ENCODE data around the gene MLLT1. TPM values are rescaled to one million over a fixed set of nuclear protein-coding genes. Genes with fewer than 3 reads are reported as not detected.
A peak's percentile ranks its signal among the peaks of the same experiment; 100 is the strongest.

MLLT1 gene
- total and polyA plus RNA-seq, 2 donors (not counting 1 experiment from before 2014, with no cell fraction given), result 6.4 to 13.7 TPM

GRCh38 chr19:6241056-6241455 lies 38.7 kb downstream of the MLLT1 start:
- no peak overlapping the region for H3K4me2 ChIP-seq (ENCODE audit: extremely low read depth, insufficient read depth, low read length)
- TF ChIP-seq EZH2 (IDR thresholded peaks at IDR 0.05; ENCODE audit: low read length, missing control alignments), result no peak
- no peak for TF ChIP-seq CTCF (conservative IDR thresholded peaks at IDR 0.05 in 1 of 2, IDR thresholded peaks at IDR 0.05 in 1 of 2; ENCODE audit: low read depth in 1 of 2, low read length in 2 of 2)
- H3K4me1 ChIP-seq (ENCODE audit: control insufficient read depth, extremely low read depth, insufficient read depth, low read length), result peaks cover 9% of the 10 kb centered on the region

GRCh38 chr19:6239871-6240676 lies 39.7 kb downstream of the MLLT1 start:
- H2AFZ ChIP-seq (ENCODE audit: low read length), result no peak overlapping the region
- no peak overlapping the region for H3K27ac ChIP-seq (ENCODE audit: insufficient read depth, low read length)
- no peak overlapping the region for H3K9ac ChIP-seq (ENCODE audit: insufficient read depth, low read length)
- no peak overlapping the region for H3K4me3 ChIP-seq (replicated peaks in 1 of 4; ENCODE audit: control extremely low read depth in 1 of 4, insufficient read depth in 1 of 4, low read depth in 3 of 4, low read length in 4 of 4)
- no peaks in the 10 kb centered on the region for H3K9me3 ChIP-seq (ENCODE audit: control insufficient read depth, insufficient read depth, low read depth, low read length)
- H3K27me3 ChIP-seq (ENCODE audit: control insufficient read depth, insufficient read depth, low read length), result no peaks in the 10 kb centered on the region
- peaks cover 9% of the 10 kb centered on the region for H3K4me1 ChIP-seq (ENCODE audit: control insufficient read depth, extremely low read depth, insufficient read depth, low read length)
- no peak overlapping the region for H3K4me2 ChIP-seq (ENCODE audit: extremely low read depth, insufficient read depth, low read length)
- H3K79me2 ChIP-seq (ENCODE audit: control insufficient read depth, insufficient read depth, low read length), result peaks cover 58% of the 10 kb centered on the region
- TF ChIP-seq CTCF (conservative IDR thresholded peaks at IDR 0.05 in 1 of 2, IDR thresholded peaks at IDR 0.05 in 1 of 2; ENCODE audit: low read depth in 1 of 2, low read length in 2 of 2) (no peak), EZH2 (IDR thresholded peaks at IDR 0.05; ENCODE audit: low read length, missing control alignments) (no peak)
- H3K36me3 ChIP-seq (ENCODE audit: control insufficient read depth, insufficient read depth, low read length), result peaks cover 3% of the 10 kb centered on the region
- DNase-seq (ENCODE audit: low read depth in 2 of 2), result no peak
- no peaks in the 10 kb centered on the region for H4K20me1 ChIP-seq (ENCODE audit: control insufficient read depth, extremely low read depth, insufficient read depth, low read length)

More at GRCh38 chr19:6241056-6241455, 38.7 kb downstream of the MLLT1 start:
- no peaks in the 10 kb centered on the region for H3K27me3 ChIP-seq (ENCODE audit: control insufficient read depth, insufficient read depth, low read length)
- no peak overlapping the region for H3K9ac ChIP-seq (ENCODE audit: insufficient read depth, low read length)
- no peaks in the 10 kb centered on the region for H3K9me3 ChIP-seq (ENCODE audit: control insufficient read depth, insufficient read depth, low read depth, low read length)
- no peak overlapping the region for H2AFZ ChIP-seq (ENCODE audit: low read length)
- no peak overlapping the region for H3K4me3 ChIP-seq (replicated peaks in 1 of 4; ENCODE audit: control extremely low read depth in 1 of 4, insufficient read depth in 1 of 4, low read depth in 3 of 4, low read length in 4 of 4)
- DNase-seq (ENCODE audit: low read depth in 2 of 2), result no peak
- no peaks in the 10 kb centered on the region for H4K20me1 ChIP-seq (ENCODE audit: control insufficient read depth, extremely low read depth, insufficient read depth, low read length)
- H3K79me2 ChIP-seq (ENCODE audit: control insufficient read depth, insufficient read depth, low read length), result peaks cover 53% of the 10 kb centered on the region
- peaks cover 3% of the 10 kb centered on the region for H3K36me3 ChIP-seq (ENCODE audit: control insufficient read depth, insufficient read depth, low read length)
- no peak overlapping the region for H3K27ac ChIP-seq (ENCODE audit: insufficient read depth, low read length)

- H4K20me1 ChIP-seq (ENCODE audit: control insufficient read depth, extremely low read depth, insufficient read depth, low read length), result no peaks in the 10 kb centered on the region
- H3K4me2 ChIP-seq (ENCODE audit: extremely low read depth, insufficient read depth, low read length), result no peak overlapping the region
- H3K36me3 ChIP-seq (ENCODE audit: control insufficient read depth, insufficient read depth, low read length), result peaks cover 3% of the 10 kb centered on the region
- peak in 1 of 2 donors; percentile 60 for DNase-seq (ENCODE audit: low read depth in 2 of 2)
- H3K27me3 ChIP-seq (ENCODE audit: control insufficient read depth, insufficient read depth, low read length), result no peaks in the 10 kb centered on the region
- peaks cover 59% of the 10 kb centered on the region for H3K79me2 ChIP-seq (ENCODE audit: control insufficient read depth, insufficient read depth, low read length)
- H3K4me3 ChIP-seq (replicated peaks in 1 of 4; ENCODE audit: control extremely low read depth in 1 of 4, insufficient read depth in 1 of 4, low read depth in 3 of 4, low read length in 4 of 4), result no peak overlapping the region
- peak overlapping the region; percentile 71 for H3K27ac ChIP-seq (ENCODE audit: insufficient read depth, low read length)
- no peak for TF ChIP-seq CTCF (conservative IDR thresholded peaks at IDR 0.05 in 1 of 2, IDR thresholded peaks at IDR 0.05 in 1 of 2; ENCODE audit: low read depth in 1 of 2, low read length in 2 of 2)
- TF ChIP-seq EZH2 (IDR thresholded peaks at IDR 0.05; ENCODE audit: low read length, missing control alignments), result no peak
- H3K4me1 ChIP-seq (ENCODE audit: control insufficient read depth, extremely low read depth, insufficient read depth, low read length), result peaks cover 15% of the 10 kb centered on the region
- no peaks in the 10 kb centered on the region for H3K9me3 ChIP-seq (ENCODE audit: control insufficient read depth, insufficient read depth, low read depth, low read length)
- no peak overlapping the region for H2AFZ ChIP-seq (ENCODE audit: low read length)
- no peak overlapping the region for H3K9ac ChIP-seq (ENCODE audit: insufficient read depth, low read length)
Observed at GRCh38 chr19:6239401-6239844, 40.4 kb downstream of the MLLT1 start.

All from fibroblast of lung (primary cell).